Psoas muscle (tissue), 8 donors: ENCODE data around the gene MAPKAPK3. TPM values are rescaled to one million over a fixed set of nuclear protein-coding genes. Genes with fewer than 3 reads are reported as not detected.

ENCODE experiments used
- ATAC-seq, 4 donors: fragments of 200-7000 bp; cut with Tn5 transposase; one replicate each; pipeline ENCODE4 v1.9.1; 2020; ENCODE audit warnings: moderate library complexity in 3 of 4, mild to moderate bottlenecking in 2 of 4
- DNase-seq, 2 donors: peaks; one replicate each; pipeline ENCODE4 v3.0.0-alpha.2; 2020
- H3K27ac ChIP-seq: fragments of 200-600 bp; one replicate; pipeline ENCODE4 v1.8.0; 2022
- H3K27me3 ChIP-seq, 3 donors: fragments of 200-600 bp in 1 of 3; one replicate each; pipeline versions ENCODE4 v1.6.1 to v1.8.0; 2013 to 2022; ENCODE audit warnings: low read length in 2 of 3, mild to moderate bottlenecking in 2 of 3, moderate library complexity in 1 of 3; ENCODE audit not compliant: insufficient read depth in 3 of 3
- H3K36me3 ChIP-seq, 2 donors: fragments of 200-600 bp in 1 of 2; one replicate each; pipeline versions ENCODE4 v1.6.1 to v1.8.0; 2013 to 2022; ENCODE audit warnings: low read depth in 1 of 2, mild to moderate bottlenecking in 1 of 2, moderate library complexity in 1 of 2; ENCODE audit not compliant: insufficient read depth in 1 of 2
- H3K4me1 ChIP-seq: fragments of 200-600 bp; one replicate; pipeline ENCODE4 v1.8.0; 2022
- H3K4me3 ChIP-seq: fragments of 200-600 bp; one replicate; pipeline ENCODE4 v1.8.0; 2022; ENCODE audit warnings: mild to moderate bottlenecking
- H3K9me3 ChIP-seq: fragments of 200-600 bp; one replicate; pipeline ENCODE4 v1.8.0; 2022
- CTCF ChIP-seq: fragments of 200-600 bp; IDR thresholded peaks from one replicate; pipeline ENCODE4 v1.8.0; 2022; ENCODE audit warnings: antibody characterized with exemption
- WGBS, 3 donors: extraction: QIAGEN DNeasy Blood & Tissue Kit; methylation state at CpG; one replicate each; pipeline versions ENCODE4 v1.1.6 to v1.1.7; 2013; 5-methylcytosine and 5-hydroxymethylcytosine counted together
- intact Hi-C, 2 donors: fragments of 100-400 bp; cut with DNase I; formaldehyde crosslinking; loops; one replicate each; pipeline versions ENCODE4 v1.11.0 to v1.14.2; 2022
- polyA plus RNA-seq, 3 donors: library from polyadenylated mRNA; stranded (reverse); fragments of 200-250 nt; gene quantifications; one replicate each; pipeline ENCODE4 v1.2.3, GENCODE V29; 2013
- total RNA-seq, 4 donors: library from RNA; stranded (reverse); fragmentation: NEBNext Ultra II Directional in 2 of 4; extraction: Animal tissue kit (Norgen Biotek cat#: 25700) in 2 of 4; gene quantifications; one replicate each; pipeline versions ENCODE4 v1.2.1 to v1.2.4, GENCODE V29; 2021 to 2023
- donor health status: healthy with polysubstance abuse.
- donor health status: DM: no; HTN: no; CAD: no; lungs with moderate emphysema.
- donor health status: Bipolar disorder and iron deficiency.
- donor health status: healthy.
- donor health status: DM: yes; HTN: yes; CAD: no.
- donor health status: DM: no; HTN: no; CAD: no.
- donor health status: DM: no; HTN: no; CAD: no.
- donor health status: DM: yes; HTN: yes; CAD: no.

MAPKAPK3 gene
- total and polyA plus RNA-seq, 7 donors = 88.2 to 409 (median 249) TPM

- no peak for TF ChIP-seq CTCF
- ATAC-seq (no peak), DNase-seq (no peak)
- H3K27me3 ChIP-seq = no peaks in the 10 kb centered on the region
- intact Hi-C loops = no loop called here
- H3K4me1 ChIP-seq = no peaks in the 10 kb centered on the region
- 39 to 51% (median 41%) methylated on average over 6 of the region's 6 CpGs for WGBS, 3 donors
- H3K27ac ChIP-seq = no peak overlapping the region
- no peaks in the 10 kb centered on the region for H3K36me3 ChIP-seq
- H3K4me3 ChIP-seq = no peak overlapping the region
- H3K9me3 ChIP-seq = no peaks in the 10 kb centered on the region
Observed at GRCh38 chr3:50689558-50689957, 72.6 kb downstream of the MAPKAPK3 start.

GRCh38 chr3:50695031-50695430, 78.1 kb downstream of the MAPKAPK3 start:
- Histone ChIP-seq H3K27ac (no peak overlapping the region), H3K27me3 (no peaks in the 10 kb centered on the region), H3K36me3 (no peaks in the 10 kb centered on the region), H3K9me3 (peaks cover 4% of the 10 kb centered on the region), H3K4me3 (no peak overlapping the region), H3K4me1 (no peaks in the 10 kb centered on the region)
- ATAC-seq (no peak), DNase-seq (no peak)
- WGBS, 3 donors = 87 to 91% (median 87%) methylated on average over 2 of the region's 2 CpGs
- no peak for TF ChIP-seq CTCF
- intact Hi-C loops = no loop called here

- no peak for ATAC-seq
- TF ChIP-seq CTCF = no peak
- DNase-seq = no peak
- H3K9me3 ChIP-seq = peaks cover 4% of the 10 kb centered on the region
- no peaks in the 10 kb centered on the region for H3K4me1 ChIP-seq
- no peaks in the 10 kb centered on the region for H3K36me3 ChIP-seq
- no peak overlapping the region for H3K4me3 ChIP-seq
- intact Hi-C loops = no loop called here
- H3K27ac ChIP-seq = no peak overlapping the region
- no peaks in the 10 kb centered on the region for H3K27me3 ChIP-seq
- 84 to 88% (median 86%) methylated on average over 3 of the region's 3 CpGs for WGBS, 3 donors
Observed at GRCh38 chr3:50696276-50696675, 79.3 kb downstream of the MAPKAPK3 start.

GRCh38 chr3:50698269-50698668, 81.3 kb downstream of the MAPKAPK3 start:
- no peaks in the 10 kb centered on the region for H3K4me1 ChIP-seq
- no peak for TF ChIP-seq CTCF
- no peak overlapping the region for H3K4me3 ChIP-seq
- H3K36me3 ChIP-seq = no peaks in the 10 kb centered on the region
- DNase-seq (no peak), ATAC-seq (no peak)
- peaks cover 4% of the 10 kb centered on the region for H3K9me3 ChIP-seq
- intact Hi-C loops = no loop called here
- no peak overlapping the region for H3K27ac ChIP-seq
- no peaks in the 10 kb centered on the region for H3K27me3 ChIP-seq
- WGBS, 3 donors = 91 to 96% (median 94%) methylated on average over 2 of the region's 2 CpGs

Other genes starting within 250 kb of the MAPKAPK3 start
- 1 to 10 TPM in 2 of 4 donors, under 1 TPM in 2; 0.56 to 1.6 (median 1.2) TPM for gene CACNA2D2, start 113.5 kb upstream of the MAPKAPK3 start, total RNA-seq
- under 1 TPM; 0.14 to 0.83 (median 0.77) TPM for gene CACNA2D2, start 113.5 kb upstream of the MAPKAPK3 start, polyA plus RNA-seq
- 10 to 100 TPM in 3 of 4 donors, 1 to 10 TPM in 1; 7.3 to 30.1 (median 15.2) TPM for gene C3orf18, start 49.4 kb upstream of the MAPKAPK3 start, total RNA-seq
- gene C3orf18, start 49.4 kb upstream of the MAPKAPK3 start, polyA plus RNA-seq = 10 to 100 TPM; 14.0 to 26.3 (median 18.8) TPM
- 10 to 100 TPM in 2 of 4 donors, 1 to 10 TPM in 2; 6.1 to 16.2 (median 9.3) TPM for gene HEMK1, start 47.6 kb upstream of the MAPKAPK3 start, total RNA-seq
- 10 to 100 TPM in 1 of 3 donors, 1 to 10 TPM in 2; 6.4 to 12.8 (median 10.0) TPM for gene HEMK1, start 47.6 kb upstream of the MAPKAPK3 start, polyA plus RNA-seq
- gene CISH, start 5.4 kb upstream of the MAPKAPK3 start, total RNA-seq = 10 to 100 TPM; 16.9 to 75.1 (median 50.4) TPM
- 10 to 100 TPM; 12.8 to 36.5 (median 18.5) TPM for gene CISH, start 5.4 kb upstream of the MAPKAPK3 start, polyA plus RNA-seq
- gene DOCK3, start 57.8 kb downstream of the MAPKAPK3 start, total RNA-seq = under 1 TPM; 0.46 to 0.91 (median 0.88) TPM
- gene DOCK3, start 57.8 kb downstream of the MAPKAPK3 start, polyA plus RNA-seq = under 1 TPM; 0.01 to 0.91 (median 0.21) TPM